HuH-7 (cell line): ENCODE data around the gene RELB.
"Not testable (repeated sequence)": the region's sequence is repeated elsewhere in the genome, so short reads cannot be mapped to it uniquely, and the experiment has no call there.

ENCODE experiments used
- DNase-seq: peaks from one replicate; pipeline ENCODE4 v3.0.0; 2011; ENCODE audit warnings: low spot score

RELB gene

GRCh38 chr19:44986389-44986788, 14.9 kb upstream of the RELB start:
- DNase-seq: no peak

- no peak for DNase-seq
These were observed 14.1 kb upstream of the RELB start for GRCh38 chr19:44987148-44987675.

GRCh38 chr19:44988273-44988672, 13.0 kb upstream of the RELB start:
- no peak for DNase-seq

GRCh38 chr19:44988896-44989556, 12.2 kb upstream of the RELB start:
- DNase-seq: peak; percentile 87

GRCh38 chr19:44990459-44990858, 10.8 kb upstream of the RELB start:
- DNase-seq: no peak

- DNase-seq: no peak
These were observed 10.3 kb upstream of the RELB start for GRCh38 chr19:44990966-44991365.

- DNase-seq: no peak
These were observed 8.7 kb upstream of the RELB start for GRCh38 chr19:44992336-44993163.

- DNase-seq: no peak
These were observed 7.7 kb upstream of the RELB start for GRCh38 chr19:44993526-44993925.

- DNase-seq: no peak
These were observed 7.2 kb upstream of the RELB start for GRCh38 chr19:44993926-44994537.

- no peak for DNase-seq
These were observed 3.2 kb upstream of the RELB start for GRCh38 chr19:44998025-44998424.

GRCh38 chr19:44999131-44999925, 1.9 kb upstream of the RELB start:
- not testable (repeated sequence) for DNase-seq

GRCh38 chr19:45000665-45001064, 599 bp upstream of the RELB start:
- DNase-seq: not testable (repeated sequence)

GRCh38 chr19:45003485-45003884, 2.2 kb downstream of the RELB start:
- no peak for DNase-seq

GRCh38 chr19:45005787-45006186, 4.5 kb downstream of the RELB start:
- DNase-seq: no peak

GRCh38 chr19:45008552-45008951, 7.3 kb downstream of the RELB start:
- DNase-seq: peak; percentile 68

- no peak for DNase-seq
These were observed 8.5 kb downstream of the RELB start for GRCh38 chr19:45009625-45010255.

GRCh38 chr19:45010306-45010705, 9.0 kb downstream of the RELB start:
- DNase-seq: no peak

GRCh38 chr19:45011959-45012358, 10.7 kb downstream of the RELB start:
- DNase-seq: no peak

- DNase-seq: peak; percentile 90
These were observed 15.4 kb downstream of the RELB start for GRCh38 chr19:45016388-45017314.

- DNase-seq: no peak
These were observed 17.9 kb downstream of the RELB start for GRCh38 chr19:45019187-45019586.
